A549 (cell line): ENCODE results near the gene ADK. TPM values are rescaled to one million over a fixed set of nuclear protein-coding genes. Genes with fewer than 3 reads are reported as not detected.
"Not testable (repeated sequence)": the region's sequence is repeated elsewhere in the genome, so short reads cannot be mapped to it uniquely, and the experiment has no call there.

Source experiments
- ATAC-seq, 2 experiments: fragments of 200-7000 bp in 1 of 2; fragments of >200 bp in 1 of 2; cut with Nextera tagmentation in 1 of 2; cut with Tn5 transposase in 1 of 2; 3 replicates each; pipeline versions ENCODE4 v1.8.0 to v1.9.1; 2018 to 2020; ENCODE audit warnings: mild to moderate bottlenecking in 1 of 2, moderate library complexity in 1 of 2
- CTCF ChIA-PET: fragments of 300-600 bp; sonication (Branson Sonifier 250); formaldehyde crosslinking; extraction: SDS; loops from one replicate; lab custom pipeline; 2021; ENCODE audit warnings: antibody characterized with exemption, inconsistent platforms; lab: Yijun Ruan, JAX
- POLR2A ChIA-PET: fragments of 350-600 bp; formaldehyde crosslinking; extraction: SDS; loops from one replicate; lab custom pipeline; 2021; ENCODE audit warnings: antibody characterized with exemption, inconsistent platforms; lab: Yijun Ruan, JAX
- DNase-seq, 2 experiments: peaks; one replicate each; pipeline versions ENCODE4 v3.0.0 to v3.0.0-alpha.2; 2011 to 2016; ENCODE audit warnings: low read depth in 1 of 2, low spot score in 1 of 2
- FAIRE-seq: peaks from 2 replicates; lab custom pipeline; 2011; peaks lifted over from hg19 to GRCh38; lab: Jason Lieb, UNC
- H3K27ac ChIP-seq, 2 experiments: fragments of >200 bp; sonication (Bioruptor Twin); formaldehyde crosslinking; 3 replicates each; pipeline ENCODE4 v1.5.1; 2016 to 2017
- H3K4me1 ChIP-seq: fragments of >200 bp; sonication (Bioruptor Twin); formaldehyde crosslinking; 3 replicates; pipeline ENCODE4 v1.6.1; 2016
- H3K4me2 ChIP-seq: fragments of >200 bp; sonication (Bioruptor Twin); formaldehyde crosslinking; 3 replicates; pipeline ENCODE4 v1.6.1; 2016
- H3K4me3 ChIP-seq: fragments of >200 bp; sonication (Bioruptor Twin); formaldehyde crosslinking; 3 replicates; pipeline ENCODE4 v1.5.1; 2016
- H3K9me3 ChIP-seq: fragments of >200 bp; sonication (Bioruptor Twin); formaldehyde crosslinking; 3 replicates; pipeline ENCODE4 v1.6.1; 2016
- BCL3 ChIP-seq: fragments of >200 bp; sonication (Bioruptor Twin); formaldehyde crosslinking; IDR thresholded peaks from 3 replicates; pipeline ENCODE4 v1.6.1; 2016
- CEBPB ChIP-seq, 2 experiments: fragments of >200 bp in 1 of 2; sonication (Bioruptor Twin) in 1 of 2; formaldehyde crosslinking in 1 of 2; IDR thresholded peaks; 2 replicates each; pipeline ENCODE4 v1.6.1; 2012 to 2016
- EHMT2 ChIP-seq: fragments of 200-600 bp; sonication (generic); IDR thresholded peaks from 2 replicates; pipeline ENCODE4 v1.6.1; 2016; ENCODE audit warnings: antibody characterized with exemption, low read depth, mild to moderate bottlenecking, moderate library complexity
- ESRRA ChIP-seq: fragments of 150-350 bp; IDR thresholded peaks from 2 replicates; pipeline ENCODE4 v1.6.1; 2014; ENCODE audit warnings: mild to moderate bottlenecking, low read length, borderline replicate concordance
- FOSL2 ChIP-seq, 2 experiments: fragments of 450-650 bp in 1 of 2; fragments of >200 bp in 1 of 2; sonication (Bioruptor Twin) in 1 of 2; formaldehyde crosslinking; IDR thresholded peaks; 2 replicates each; pipeline versions ENCODE4 v1.5.0 to v1.6.1; 2016 to 2020; ENCODE audit warnings: mild to moderate bottlenecking in 1 of 2, moderate library complexity in 1 of 2
- GATA3 ChIP-seq: IDR thresholded peaks from 2 replicates; pipeline ENCODE4 v1.6.1; 2012; ENCODE audit warnings: borderline replicate concordance
- HDAC2 ChIP-seq: fragments of 200-600 bp; sonication (generic); IDR thresholded peaks from 2 replicates; pipeline ENCODE4 v1.6.1; 2016
- HEYL ChIP-seq: fragments of 250-450 bp; sonication (Bioruptor Pico); IDR thresholded peaks from 2 replicates; pipeline ENCODE4 v1.8.0; 2021; ENCODE audit warnings: mild to moderate bottlenecking, moderate library complexity
- HOXA7 ChIP-seq: fragments of 250-450 bp; sonication (Bioruptor Pico); IDR thresholded peaks from 2 replicates; pipeline ENCODE4 v1.5.0; 2020; ENCODE audit warnings: mild to moderate bottlenecking, moderate library complexity
- HOXB5 ChIP-seq: fragments of 250-450 bp; sonication (Bioruptor Pico); IDR thresholded peaks from 2 replicates; pipeline ENCODE4 v1.5.0; 2020; ENCODE audit warnings: mild to moderate bottlenecking, moderate library complexity
- JUN ChIP-seq, 2 experiments: fragments of >200 bp; sonication (Bioruptor Twin); formaldehyde crosslinking; IDR thresholded peaks; 2 replicates in 1 of 2; 3 replicates in 1 of 2; pipeline ENCODE4 v1.6.1; 2016 to 2017
- JUNB ChIP-seq: fragments of >200 bp; sonication (Bioruptor Twin); formaldehyde crosslinking; IDR thresholded peaks from 2 replicates; pipeline ENCODE4 v1.6.1; 2016
- KDM1A ChIP-seq: fragments of 200-600 bp; sonication (generic); IDR thresholded peaks from 2 replicates; pipeline ENCODE4 v1.6.1; 2016; ENCODE audit warnings: low read depth, mild to moderate bottlenecking
- KDM5A ChIP-seq: fragments of 200-600 bp; sonication (generic); IDR thresholded peaks from 2 replicates; pipeline ENCODE4 v1.6.1; 2016; ENCODE audit warnings: antibody characterized with exemption, mild to moderate bottlenecking
- MAX ChIP-seq: IDR thresholded peaks from 2 replicates; pipeline ENCODE4 v1.6.1; 2012
- MAZ ChIP-seq: fragments of 150-350 bp; IDR thresholded peaks from 2 replicates; pipeline ENCODE4 v1.6.1; 2014; ENCODE audit warnings: antibody characterized with exemption, low read depth, low read length, borderline replicate concordance
- NR3C1 ChIP-seq: fragments of >200 bp; sonication (Bioruptor Twin); formaldehyde crosslinking; IDR thresholded peaks from 3 replicates; pipeline ENCODE4 v1.6.1; 2017
- POLR2A ChIP-seq: IDR thresholded peaks from 2 replicates; pipeline ENCODE4 v1.6.1; 2012; ENCODE audit warnings: mild to moderate bottlenecking, low read length
- RAD21 ChIP-seq, 2 experiments: fragments of >200 bp in 1 of 2; sonication (Bioruptor Twin) in 1 of 2; formaldehyde crosslinking in 1 of 2; IDR thresholded peaks in 1 of 2; conservative IDR thresholded peaks in 1 of 2; 2 replicates in 1 of 2; 3 replicates in 1 of 2; pipeline ENCODE4 v1.6.1; 2012 to 2018; ENCODE audit warnings: inconsistent platforms in 1 of 2
- RFX5 ChIP-seq: fragments of 450-650 bp; IDR thresholded peaks from 2 replicates; pipeline ENCODE4 v1.7.1; 2014; ENCODE audit warnings: antibody characterized with exemption, mild to moderate bottlenecking, moderate library complexity
- RNF2 ChIP-seq: fragments of 200-600 bp; sonication (generic); IDR thresholded peaks from 2 replicates; pipeline ENCODE4 v1.6.1; 2016; ENCODE audit warnings: low read depth, mild to moderate bottlenecking, antibody characterized with exemption, moderate library complexity, borderline replicate concordance
- ZC3H11A ChIP-seq: fragments of 450-650 bp; IDR thresholded peaks from 2 replicates; pipeline ENCODE4 v1.6.1; 2014; ENCODE audit warnings: antibody characterized with exemption, mild to moderate bottlenecking
- ZFP36 ChIP-seq: fragments of 450-650 bp; IDR thresholded peaks from 2 replicates; pipeline ENCODE4 v1.6.1; 2014; ENCODE audit warnings: borderline replicate concordance; ENCODE audit not compliant: partially characterized antibody
- ZNF302 ChIP-seq: fragments of 250-450 bp; sonication (Bioruptor Pico); IDR thresholded peaks from 2 replicates; pipeline ENCODE4 v1.9.0; 2021; ENCODE audit warnings: inconsistent platforms, mild to moderate bottlenecking, moderate library complexity
- ZSCAN20 ChIP-seq: fragments of 250-450 bp; sonication (Bioruptor Pico); IDR thresholded peaks from 2 replicates; pipeline ENCODE4 v1.8.0; 2022; ENCODE audit warnings: mild to moderate bottlenecking, moderate library complexity
- WGBS: methylation state at CpG from one replicate; pipeline ENCODE4 v1.1.6; 2017; ENCODE audit errors: missing lambda C conversion rate; 5-methylcytosine and 5-hydroxymethylcytosine counted together
- polyA plus RNA-seq, 4 experiments: library from polyadenylated mRNA; depleted of rRNA in 3 of 4; stranded (reverse); fragments of >200 nt; fragmentation: RNase III in 1 of 4; extraction: RNeasy Plus Mini Kit Qiagen cat#74134 plus additional on column Dnase treatment in 1 of 4; gene quantifications; 2 replicates in 3 of 4; 3 replicates in 1 of 4; pipeline ENCODE4 v1.2.3, GENCODE V29; 2011 to 2017
- TF ChIP-seq, protein P1 (sequence below): IDR thresholded peaks from 2 replicates; pipeline ENCODE4 v1.6.1; 2012
- TF ChIP-seq, protein P2 (sequence below): fragments of 250-450 bp; sonication (Bioruptor Pico); IDR thresholded peaks from 2 replicates; pipeline ENCODE4 v1.5.0; 2020; ENCODE audit warnings: low read depth, mild to moderate bottlenecking, moderate library complexity
- TF ChIP-seq, protein P3 (sequence below): IDR thresholded peaks from 2 replicates; pipeline ENCODE4 v1.6.1; 2012; ENCODE audit warnings: low read depth, borderline replicate concordance

ADK gene
- polyA plus RNA-seq, 2 of the 4 experiments (the other 2 are of a cell fraction), result 35.8 to 40.7 TPM

DNA sequence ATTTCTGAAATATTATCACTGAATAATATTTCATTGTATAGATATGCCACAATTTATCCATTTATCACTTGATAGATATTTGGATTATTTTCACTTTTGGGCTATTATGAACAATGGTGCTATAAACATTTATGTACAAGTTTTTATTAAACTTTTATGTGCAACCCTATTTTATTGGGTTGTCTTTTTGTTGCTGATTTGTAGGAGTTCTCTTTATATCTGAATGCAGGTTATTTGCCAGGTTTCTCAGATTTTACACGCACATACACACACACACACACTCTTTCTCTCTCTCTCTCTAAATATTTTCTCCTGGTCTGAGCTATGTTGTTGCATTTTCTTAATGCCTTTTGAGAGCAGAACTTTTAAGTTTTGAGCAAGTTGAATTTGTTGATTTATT, 36.2 kb downstream of the ADK start:
- Histone ChIP-seq H3K4me1 (peaks cover 38% of the 10 kb centered on the region), H3K27ac (no peak overlapping the region; a peak in 1 of 6 replicates), H3K4me2 (peak overlapping the region; percentile 33; the same call in 2 of the 3 replicates), H3K4me3 (no peak overlapping the region), H3K9me3 (no peaks in the 10 kb centered on the region)
- POLR2A ChIA-PET, result interaction anchor here (0.5 to 0.6 kb wide), 2 partner anchors 309 to 511 kb away, joined by 3 to 8 read pairs; no protein-coding TSS in a partner anchor
- ATAC-seq (no peak), DNase-seq (no peak), FAIRE-seq (no peak)
- WGBS, result 84% methylated on average over 1 of the region's 1 CpG
- CTCF ChIA-PET, result interaction anchor here (1.1 to 3.8 kb wide), 2 partner anchors 26 to 36 kb away, joined by 4 to 20 read pairs; partner anchors contain the start of genes ADK and AP3M1
- TF ChIP-seq, protein P1, sequence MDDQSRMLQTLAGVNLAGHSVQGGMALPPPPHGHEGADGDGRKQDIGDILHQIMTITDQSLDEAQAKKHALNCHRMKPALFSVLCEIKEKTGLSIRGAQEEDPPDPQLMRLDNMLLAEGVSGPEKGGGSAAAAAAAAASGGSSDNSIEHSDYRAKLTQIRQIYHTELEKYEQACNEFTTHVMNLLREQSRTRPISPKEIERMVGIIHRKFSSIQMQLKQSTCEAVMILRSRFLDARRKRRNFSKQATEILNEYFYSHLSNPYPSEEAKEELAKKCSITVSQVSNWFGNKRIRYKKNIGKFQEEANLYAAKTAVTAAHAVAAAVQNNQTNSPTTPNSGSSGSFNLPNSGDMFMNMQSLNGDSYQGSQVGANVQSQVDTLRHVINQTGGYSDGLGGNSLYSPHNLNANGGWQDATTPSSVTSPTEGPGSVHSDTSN, result no peak
- TF ChIP-seq ZC3H11A, result no peak
- TF ChIP-seq RNF2, result no peak
- no peak for TF ChIP-seq BCL3
- TF ChIP-seq ZFP36, result no peak
- no peak for TF ChIP-seq RFX5
- TF ChIP-seq, protein P2, sequence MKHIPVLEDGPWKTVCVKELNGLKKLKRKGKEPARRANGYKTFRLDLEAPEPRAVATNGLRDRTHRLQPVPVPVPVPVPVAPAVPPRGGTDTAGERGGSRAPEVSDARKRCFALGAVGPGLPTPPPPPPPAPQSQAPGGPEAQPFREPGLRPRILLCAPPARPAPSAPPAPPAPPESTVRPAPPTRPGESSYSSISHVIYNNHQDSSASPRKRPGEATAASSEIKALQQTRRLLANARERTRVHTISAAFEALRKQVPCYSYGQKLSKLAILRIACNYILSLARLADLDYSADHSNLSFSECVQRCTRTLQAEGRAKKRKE (CRISPR knock-in tag), result no peak
- no peak for TF ChIP-seq ESRRA

- not testable (repeated sequence) for H3K4me2 ChIP-seq, DNase-seq, ATAC-seq, H3K4me3 ChIP-seq, H3K27ac ChIP-seq, FAIRE-seq, H3K9me3 ChIP-seq
- H3K4me1 ChIP-seq, result peaks cover 38% of the 10 kb centered on the region
- ChIA-PET POLR2A (interaction anchor here (0.5 kb wide), 1 partner anchor 304 kb away, joined by 3 read pairs; no protein-coding TSS in a partner anchor), CTCF (interaction anchor here (0.9 to 3.8 kb wide), 3 partner anchors 9 to 25 kb away, joined by 3 to 20 read pairs (median 3); no protein-coding TSS in a partner anchor)
- WGBS, result 98% methylated on average over 13 of the region's 13 CpGs
Observed at GRCh38 chr10:74188617-74189016, 37.6 kb downstream of the ADK start.

- peak; percentile 77 for FAIRE-seq
Observed at GRCh38 chr10:74189999-74190421, 39.0 kb downstream of the ADK start.

More at GRCh38 chr10:74189999-74190421, 39.0 kb downstream of the ADK start:
- ChIA-PET POLR2A (interaction anchor here (1.5 kb wide), 1 partner anchor 13 kb away, joined by 6 read pairs; no protein-coding TSS in a partner anchor), CTCF (interaction anchor here (0.6 to 3.8 kb wide), 4 partner anchors 10 to 340 kb away, joined by 3 to 20 read pairs (median 4); no protein-coding TSS in a partner anchor)
- DNase-seq (peak in 1 of 2 experiments; percentile 61), ATAC-seq (peak; percentile 78 to 91)
- TF ChIP-seq RFX5 (no peak), FOSL2 (IDR thresholded peaks at IDR 0.05) (no peak), FOSL2 (CRISPR knock-in tag; IDR thresholded peaks at IDR 0.05) (peak; percentile 88), KDM1A (no peak), HOXA7 (no peak), MAX (0 out of 2 replicates have a peak, but pooled peaks have one; percentile 40), KDM5A (no peak), HOXB5 (CRISPR knock-in tag) (no peak), GATA3 (peak; percentile 45; the same call in 1 of the 2 replicates), HEYL (CRISPR knock-in tag) (no peak), JUN (IDR thresholded peaks at IDR 0.05) (peak in 1 of 2 experiments; percentile 24; a peak in 1 of 5 replicates), CEBPB (IDR thresholded peaks at IDR 0.05) (peak; percentile 60 to 79; a peak in 3 of 4 replicates), RAD21 (conservative IDR thresholded peaks at IDR 0.05 in 1 of 2, IDR thresholded peaks at IDR 0.05 in 1 of 2) (no peak), NR3C1 (no peak), JUNB (peak; percentile 59), ZSCAN20 (CRISPR knock-in tag) (no peak), ZNF302 (CRISPR knock-in tag) (no peak), EHMT2 (no peak), MAZ (no peak), POLR2A (no peak), HDAC2 (no peak)
- TF ChIP-seq, protein P3, sequence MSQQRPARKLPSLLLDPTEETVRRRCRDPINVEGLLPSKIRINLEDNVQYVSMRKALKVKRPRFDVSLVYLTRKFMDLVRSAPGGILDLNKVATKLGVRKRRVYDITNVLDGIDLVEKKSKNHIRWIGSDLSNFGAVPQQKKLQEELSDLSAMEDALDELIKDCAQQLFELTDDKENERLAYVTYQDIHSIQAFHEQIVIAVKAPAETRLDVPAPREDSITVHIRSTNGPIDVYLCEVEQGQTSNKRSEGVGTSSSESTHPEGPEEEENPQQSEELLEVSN, result no peak
- H3K4me3 ChIP-seq, result 0 out of 3 replicates have a peak overlapping the region, but pooled peaks have one; percentile 2
- peak overlapping the region; percentile 81 for H3K4me2 ChIP-seq
- peak overlapping the region; percentile 73 to 86 for H3K27ac ChIP-seq
- H3K9me3 ChIP-seq, result no peaks in the 10 kb centered on the region
- WGBS, result 3% methylated on average over 3 of the region's 3 CpGs
- peaks cover 38% of the 10 kb centered on the region for H3K4me1 ChIP-seq
